Spleen (tissue), 11 donors: Measurements from ENCODE around the gene PPP2R2D. TPM values are rescaled to one million over a fixed set of nuclear protein-coding genes. Genes with fewer than 3 reads are reported as not detected.

Experiments used
- DNase-seq: peaks from one replicate; pipeline ENCODE4 v3.0.0-alpha.2; 2020
- H3K27ac ChIP-seq, 8 donors: fragments of 200-600 bp; sonication (generic) in 7 of 8; 1 replicate in 4 of 8; 2 replicates in 4 of 8; pipeline versions ENCODE4 v1.5.0 to v1.8.0; 2016 to 2021; ENCODE audit warnings: inconsistent platforms in 4 of 8, mild to moderate bottlenecking in 4 of 8, moderate library complexity in 1 of 8
- H3K27me3 ChIP-seq, 7 donors: fragments of 200-600 bp; sonication (generic) in 6 of 7; replicated peaks in 1 of 7; 1 replicate in 4 of 7; 2 replicates in 3 of 7; pipeline versions ENCODE4 v1.5.0 to v1.8.0; 2016 to 2021; ENCODE audit warnings: inconsistent platforms in 3 of 7, mild to moderate bottlenecking in 1 of 7
- H3K36me3 ChIP-seq, 6 donors: fragments of 200-600 bp; sonication (generic) in 5 of 6; 1 replicate in 4 of 6; 2 replicates in 2 of 6; pipeline versions ENCODE4 v1.5.0 to v1.8.0; 2016 to 2021; ENCODE audit warnings: inconsistent platforms in 2 of 6
- H3K4me1 ChIP-seq, 6 donors: fragments of 200-600 bp; sonication (generic) in 5 of 6; 1 replicate in 3 of 6; 2 replicates in 3 of 6; pipeline versions ENCODE4 v1.5.0 to v1.8.0; 2016 to 2021; ENCODE audit warnings: inconsistent platforms in 3 of 6
- H3K4me3 ChIP-seq, 8 donors: fragments of 200-600 bp; sonication (generic) in 7 of 8; 1 replicate in 4 of 8; 2 replicates in 4 of 8; pipeline versions ENCODE4 v1.5.0 to v1.8.0; 2016 to 2021; ENCODE audit warnings: inconsistent platforms in 4 of 8, mild to moderate bottlenecking in 4 of 8, moderate library complexity in 2 of 8
- H3K9me3 ChIP-seq, 8 donors: fragments of 200-600 bp; sonication (generic) in 7 of 8; 1 replicate in 4 of 8; 2 replicates in 4 of 8; pipeline versions ENCODE4 v1.5.0 to v1.8.0; 2016 to 2021; ENCODE audit warnings: inconsistent platforms in 4 of 8
- POLR2A ChIP-seq, 3 donors: fragments of 450-650 bp; IDR thresholded peaks; one replicate each; pipeline ENCODE4 v1.5.1; 2017; ENCODE audit warnings: antibody characterized with exemption in 3 of 3, mild to moderate bottlenecking in 1 of 3
- POLR2AphosphoS5 ChIP-seq, 3 donors: sonication (generic); formaldehyde crosslinking; IDR thresholded peaks; one replicate each; pipeline ENCODE4 v1.5.1; 2017; ENCODE audit warnings: antibody characterized with exemption in 3 of 3
- WGBS, 5 donors: extraction: QIAGEN DNeasy Blood & Tissue Kit in 3 of 5; methylation state at CpG; one replicate each; pipeline versions ENCODE4 v1.1.5 to v1.1.7; 2013 to 2018; 5-methylcytosine and 5-hydroxymethylcytosine counted together
- intact Hi-C: fragments of 100-400 bp; cut with DNase I; formaldehyde crosslinking; loops from one replicate; pipeline ENCODE4 v1.15.0; 2023; ENCODE audit warnings: low total_unique reads
- polyA plus RNA-seq, 3 donors: library from polyadenylated mRNA; stranded (reverse); fragments of 200-250 nt; gene quantifications; one replicate each; pipeline ENCODE4 v1.2.1, GENCODE V29; 2013
- total RNA-seq, 7 donors: library from RNA; depleted of rRNA in 3 of 7; stranded (reverse); fragments of >200 nt in 3 of 7; fragmentation: NEBNext Ultra II Directional in 4 of 7; extraction: Animal tissue kit (Norgen Biotek cat#: 25700) in 4 of 7; gene quantifications; one replicate each; pipeline versions ENCODE4 v1.1.0 to v1.2.1, GENCODE V29; 2016 to 2021
- TF ChIP-seq, protein P1 (sequence below), 11 experiments: fragments of 200-600 bp in 7 of 11; fragments of 450-650 bp in 4 of 11; sonication (generic) in 4 of 11; IDR thresholded peaks in 8 of 11; conservative IDR thresholded peaks in 3 of 11; 1 replicate in 7 of 11; 2 replicates in 4 of 11; pipeline versions ENCODE4 v1.4.0 to v1.8.0; 2016 to 2021; ENCODE audit warnings: antibody characterized with exemption in 11 of 11, inconsistent platforms in 4 of 11, mild to moderate bottlenecking in 1 of 11
- donor health status: healthy with polysubstance abuse.
- donor health status: DM: no; HTN: no; CAD: no; lungs with moderate emphysema.
- donor health status: DM: no; HTN: no; CAD: no.
- donor health status: Bipolar disorder and iron deficiency.
- donor health status: healthy.
- donor health status: DM: no; HTN: no; CAD: no.
- donor health status: DM: yes; HTN: yes; CAD: no.

PPP2R2D gene
- total and polyA plus RNA-seq, 10 donors, result 15.6 to 41.2 (median 32.0) TPM

DNA sequence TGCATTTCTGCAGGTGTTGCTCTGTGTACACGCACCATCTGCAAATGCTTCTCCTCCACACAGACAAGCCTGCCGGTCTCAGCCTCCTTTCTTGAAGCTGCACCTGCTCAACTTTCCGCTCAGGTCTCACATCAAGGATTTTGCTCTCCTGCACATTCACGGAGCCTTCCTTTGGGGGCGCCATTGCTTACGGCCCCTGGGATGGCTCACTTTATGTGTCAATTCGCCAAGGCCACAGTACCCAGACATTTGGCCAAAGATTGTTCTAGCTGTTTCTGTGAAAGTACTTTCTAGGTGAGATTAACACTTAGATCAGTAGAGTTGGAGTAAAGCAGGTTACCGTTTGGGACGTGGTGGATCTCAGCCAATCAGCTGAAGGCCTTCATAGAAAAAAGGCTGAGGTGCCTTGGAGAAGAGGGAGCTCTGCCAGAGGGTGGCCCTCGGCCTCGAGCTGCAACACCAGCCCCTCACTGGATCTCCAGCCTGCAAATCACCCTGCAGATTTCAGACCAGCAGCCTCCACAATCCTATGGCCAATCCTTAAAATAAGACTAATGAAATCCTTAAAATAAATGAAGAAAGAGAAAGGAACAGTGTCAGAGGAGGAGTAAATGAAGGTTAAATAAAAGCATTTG is 39.9 kb upstream of the PPP2R2D start:
- TF ChIP-seq POLR2AphosphoS5 (IDR thresholded peaks at IDR 0.05) (no peak), POLR2A (IDR thresholded peaks at IDR 0.05) (no peak)
- TF ChIP-seq, protein P1, sequence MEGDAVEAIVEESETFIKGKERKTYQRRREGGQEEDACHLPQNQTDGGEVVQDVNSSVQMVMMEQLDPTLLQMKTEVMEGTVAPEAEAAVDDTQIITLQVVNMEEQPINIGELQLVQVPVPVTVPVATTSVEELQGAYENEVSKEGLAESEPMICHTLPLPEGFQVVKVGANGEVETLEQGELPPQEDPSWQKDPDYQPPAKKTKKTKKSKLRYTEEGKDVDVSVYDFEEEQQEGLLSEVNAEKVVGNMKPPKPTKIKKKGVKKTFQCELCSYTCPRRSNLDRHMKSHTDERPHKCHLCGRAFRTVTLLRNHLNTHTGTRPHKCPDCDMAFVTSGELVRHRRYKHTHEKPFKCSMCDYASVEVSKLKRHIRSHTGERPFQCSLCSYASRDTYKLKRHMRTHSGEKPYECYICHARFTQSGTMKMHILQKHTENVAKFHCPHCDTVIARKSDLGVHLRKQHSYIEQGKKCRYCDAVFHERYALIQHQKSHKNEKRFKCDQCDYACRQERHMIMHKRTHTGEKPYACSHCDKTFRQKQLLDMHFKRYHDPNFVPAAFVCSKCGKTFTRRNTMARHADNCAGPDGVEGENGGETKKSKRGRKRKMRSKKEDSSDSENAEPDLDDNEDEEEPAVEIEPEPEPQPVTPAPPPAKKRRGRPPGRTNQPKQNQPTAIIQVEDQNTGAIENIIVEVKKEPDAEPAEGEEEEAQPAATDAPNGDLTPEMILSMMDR (IDR thresholded peaks at IDR 0.05 in 8 of 11, conservative IDR thresholded peaks at IDR 0.05 in 3 of 11), result no peak
- Histone ChIP-seq H3K9me3 (no peaks in the 10 kb centered on the region), H3K4me1 (no peaks in the 10 kb centered on the region), H3K4me3 (no peak overlapping the region), H3K27ac (no peak overlapping the region), H3K27me3 (peaks cover 0 to 53% (median 0%) of the 10 kb centered on the region in 7 donors), H3K36me3 (no peaks in the 10 kb centered on the region)
- peak; percentile 37 for DNase-seq
- WGBS, 5 donors, result 44 to 51% (median 46%) methylated on average over 11 of the region's 11 CpGs
- intact Hi-C loops, result no loop called here

DNA sequence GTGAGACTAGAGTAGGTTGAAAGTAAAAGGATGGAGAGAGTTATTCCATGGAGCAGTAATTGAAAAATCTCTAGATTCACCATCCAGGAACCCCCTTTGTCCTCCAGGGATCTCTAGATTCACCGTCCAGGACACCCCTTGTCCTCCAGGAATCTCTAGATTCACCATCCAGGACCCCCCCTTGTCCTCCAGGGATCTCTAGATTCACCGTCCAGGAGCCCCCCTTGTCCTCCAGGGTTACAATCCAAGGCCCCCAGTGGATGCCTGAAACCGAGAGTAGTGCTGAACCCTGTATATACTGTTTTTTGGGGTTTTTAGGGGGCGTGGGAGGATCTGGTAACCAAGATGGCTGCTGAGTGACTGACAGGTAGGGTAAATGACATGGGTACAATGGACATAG is 38.3 kb upstream of the PPP2R2D start:
- Histone ChIP-seq H3K36me3 (no peaks in the 10 kb centered on the region), H3K9me3 (no peaks in the 10 kb centered on the region), H3K4me1 (no peaks in the 10 kb centered on the region), H3K4me3 (no peak overlapping the region), H3K27ac (no peak overlapping the region), H3K27me3 (peaks cover 0 to 36% (median 0%) of the 10 kb centered on the region in 7 donors)
- DNase-seq, result no peak
- WGBS, 5 donors, result 44 to 77% (median 66%) methylated on average over 4 of the region's 4 CpGs
- intact Hi-C loops, result no loop called here
- TF ChIP-seq POLR2AphosphoS5 (IDR thresholded peaks at IDR 0.05), result no peak
- TF ChIP-seq, protein P1 (IDR thresholded peaks at IDR 0.05 in 8 of 11, conservative IDR thresholded peaks at IDR 0.05 in 3 of 11), result no peak
- TF ChIP-seq POLR2A (IDR thresholded peaks at IDR 0.05), result no peak

DNA sequence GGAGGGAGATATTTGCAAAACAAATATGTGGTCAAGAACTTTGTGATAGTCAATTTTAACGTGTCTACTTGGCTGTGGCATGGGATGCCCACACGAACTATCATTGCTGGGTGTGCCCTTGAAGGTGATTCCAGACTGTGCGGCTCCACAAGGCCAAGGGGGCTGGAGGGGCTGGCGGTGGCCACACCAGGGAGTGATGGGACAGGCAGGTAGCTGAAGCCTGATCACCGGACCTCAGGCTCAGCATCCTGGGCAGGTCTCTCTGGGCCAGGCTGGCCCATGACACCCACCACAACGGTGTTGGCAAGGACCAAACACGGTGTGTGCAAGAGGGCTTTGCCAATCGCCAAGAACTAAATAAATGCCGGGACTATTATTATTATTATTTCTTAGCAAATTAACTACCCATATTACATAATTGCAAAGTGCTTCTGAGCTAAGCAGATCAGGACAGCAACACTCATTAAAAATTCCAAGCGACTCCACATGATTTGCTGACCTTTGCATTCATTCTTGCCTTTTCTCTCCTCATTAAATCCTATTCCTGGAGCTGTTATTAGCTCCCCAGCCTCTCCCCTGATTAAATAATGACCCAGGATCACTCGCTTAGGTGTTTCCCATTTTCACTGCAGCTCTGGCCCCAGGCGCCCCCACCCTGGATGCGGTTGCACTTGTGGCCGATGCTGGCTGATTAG is 35.4 kb upstream of the PPP2R2D start:
- DNase-seq, result peak; percentile 31
- Histone ChIP-seq H3K4me1 (no peaks in the 10 kb centered on the region), H3K36me3 (no peaks in the 10 kb centered on the region), H3K27me3 (peaks cover 0 to 18% (median 0%) of the 10 kb centered on the region in 7 donors), H3K4me3 (no peak overlapping the region), H3K9me3 (no peaks in the 10 kb centered on the region), H3K27ac (no peak overlapping the region)
- intact Hi-C loops, result no loop called here
- no peak for TF ChIP-seq POLR2AphosphoS5 (IDR thresholded peaks at IDR 0.05)
- TF ChIP-seq, protein P1 (IDR thresholded peaks at IDR 0.05 in 8 of 11, conservative IDR thresholded peaks at IDR 0.05 in 3 of 11), result no peak
- TF ChIP-seq POLR2A (IDR thresholded peaks at IDR 0.05), result no peak
- 75 to 83% (median 78%) methylated on average over 14 of the region's 14 CpGs for WGBS, 5 donors

DNA sequence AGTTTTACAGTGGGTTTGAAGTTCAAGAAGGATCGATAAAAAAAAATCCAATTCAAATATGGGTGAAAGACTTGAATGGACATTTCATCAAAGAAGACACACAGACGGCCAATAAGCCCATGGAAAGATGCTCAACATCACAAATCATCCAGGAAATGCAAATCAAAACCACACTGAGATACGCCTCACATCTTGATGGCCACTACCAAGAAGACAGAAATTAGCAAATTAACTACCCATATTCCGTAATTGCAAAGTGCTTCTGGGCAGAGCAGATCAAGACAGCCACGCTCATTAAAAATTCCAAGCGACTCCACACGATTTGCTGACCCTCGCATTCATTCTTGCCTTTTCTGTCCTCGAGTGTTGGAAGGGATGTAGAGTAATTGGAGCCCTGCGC is 34.1 kb upstream of the PPP2R2D start:
- DNase-seq, result peak; percentile 8
- Histone ChIP-seq H3K27me3 (peaks cover 0 to 5% (median 0%) of the 10 kb centered on the region in 7 donors), H3K4me3 (no peak overlapping the region), H3K9me3 (no peaks in the 10 kb centered on the region), H3K36me3 (no peaks in the 10 kb centered on the region), H3K4me1 (no peaks in the 10 kb centered on the region), H3K27ac (no peak overlapping the region)
- WGBS, 5 donors, result 66 to 82% (median 71%) methylated on average over 10 of the region's 10 CpGs
- TF ChIP-seq POLR2AphosphoS5 (IDR thresholded peaks at IDR 0.05) (no peak), POLR2A (IDR thresholded peaks at IDR 0.05) (no peak)
- TF ChIP-seq, protein P1 (IDR thresholded peaks at IDR 0.05 in 8 of 11, conservative IDR thresholded peaks at IDR 0.05 in 3 of 11), result no peak
- intact Hi-C loops, result no loop called here
